Measurements from ENCODE around the gene ZNF366.

ZNF366 gene

DNA sequence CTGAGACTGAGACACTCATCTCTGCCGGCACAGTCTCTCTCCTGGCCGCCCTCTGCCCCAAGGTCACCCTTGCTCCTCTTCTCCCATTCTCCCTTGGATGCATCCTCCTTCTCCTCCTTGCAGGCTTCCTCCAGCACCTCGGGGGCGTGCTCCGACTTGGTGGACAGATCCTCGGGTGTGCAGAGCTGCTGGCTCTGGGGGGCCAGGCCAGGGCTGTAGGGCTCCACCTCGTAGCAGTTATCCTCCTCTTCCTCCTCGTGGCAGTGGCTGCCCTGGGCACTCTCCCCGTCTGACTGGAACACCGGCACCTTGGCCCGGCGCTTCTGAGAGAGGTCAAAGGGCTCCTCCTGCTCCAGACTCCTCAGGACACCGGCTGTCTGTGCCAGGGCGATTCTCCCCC, 63.3 kb downstream of the ZNF366 start:
- DNase-seq (ENCODE audit: extremely low spot score): no peak
- no peak for TF ChIP-seq ELF4 (IDR thresholded peaks at IDR 0.05)
- no peak for TF ChIP-seq FOXK2 (IDR thresholded peaks at IDR 0.05)
- TF ChIP-seq HDGF (IDR thresholded peaks at IDR 0.05; ENCODE audit: borderline replicate concordance): no peak
- TF ChIP-seq TARDBP (IDR thresholded peaks at IDR 0.05): no peak
- no peak for TF ChIP-seq SP1 (IDR thresholded peaks at IDR 0.05)
- TF ChIP-seq FOXM1 (IDR thresholded peaks at IDR 0.05; ENCODE audit: borderline replicate concordance): no peak
- TF ChIP-seq ZNF384 (IDR thresholded peaks at IDR 0.05): no peak
- no peak for TF ChIP-seq ARNT (IDR thresholded peaks at IDR 0.05)
- no peak for TF ChIP-seq BHLHE40 (IDR thresholded peaks at IDR 0.05; ENCODE audit: borderline replicate concordance)
- TF ChIP-seq L3MBTL2 (conservative IDR thresholded peaks at IDR 0.05): no peak
- TF ChIP-seq LEF1 (IDR thresholded peaks at IDR 0.05; ENCODE audit: borderline replicate concordance): no peak
- TF ChIP-seq NFRKB (IDR thresholded peaks at IDR 0.05): no peak
- TF ChIP-seq, protein P1, sequence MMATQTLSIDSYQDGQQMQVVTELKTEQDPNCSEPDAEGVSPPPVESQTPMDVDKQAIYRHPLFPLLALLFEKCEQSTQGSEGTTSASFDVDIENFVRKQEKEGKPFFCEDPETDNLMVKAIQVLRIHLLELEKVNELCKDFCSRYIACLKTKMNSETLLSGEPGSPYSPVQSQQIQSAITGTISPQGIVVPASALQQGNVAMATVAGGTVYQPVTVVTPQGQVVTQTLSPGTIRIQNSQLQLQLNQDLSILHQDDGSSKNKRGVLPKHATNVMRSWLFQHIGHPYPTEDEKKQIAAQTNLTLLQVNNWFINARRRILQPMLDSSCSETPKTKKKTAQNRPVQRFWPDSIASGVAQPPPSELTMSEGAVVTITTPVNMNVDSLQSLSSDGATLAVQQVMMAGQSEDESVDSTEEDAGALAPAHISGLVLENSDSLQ (IDR thresholded peaks at IDR 0.05): no peak
- TF ChIP-seq CTBP1 (IDR thresholded peaks at IDR 0.05; ENCODE audit: borderline replicate concordance): no peak
- TF ChIP-seq SUZ12 (IDR thresholded peaks at IDR 0.05): no peak
- POLR2A ChIA-PET: no interaction called here
- CTCF ChIA-PET: no interaction called here

DNA sequence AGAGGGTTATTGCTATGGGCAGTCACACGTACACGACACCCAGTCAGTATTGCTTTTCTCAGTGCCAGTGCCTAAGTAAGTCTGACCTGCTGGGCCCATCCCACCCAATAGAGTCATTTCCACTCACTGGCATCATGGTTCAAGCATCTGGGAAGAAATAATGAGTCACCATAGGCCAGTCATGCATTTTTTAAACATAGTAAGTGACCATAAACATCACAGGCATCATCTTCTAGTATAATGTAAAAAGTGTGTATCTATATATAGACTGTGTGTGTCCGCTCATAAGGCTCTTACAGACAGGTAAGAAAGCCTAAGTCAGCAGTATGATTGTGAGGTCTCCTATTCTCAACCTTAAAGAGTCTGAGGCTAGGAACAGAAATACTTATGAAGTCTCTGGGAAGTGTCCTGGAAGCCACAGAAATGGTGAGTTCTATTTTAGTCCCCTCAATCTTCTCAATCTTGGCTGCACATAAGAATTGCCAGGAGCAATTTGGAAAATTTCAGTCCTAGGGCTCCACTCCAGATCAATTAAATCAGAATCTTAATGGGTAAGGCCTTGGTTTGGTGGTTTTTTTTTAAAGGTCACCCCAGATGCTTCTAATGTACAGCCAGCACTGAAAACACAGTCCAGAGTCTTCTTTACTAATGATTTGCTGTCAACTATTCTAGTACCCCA, 65.2 kb downstream of the ZNF366 start:
- DNase-seq (ENCODE audit: extremely low spot score): no peak
- POLR2A ChIA-PET: no interaction called here

DNA sequence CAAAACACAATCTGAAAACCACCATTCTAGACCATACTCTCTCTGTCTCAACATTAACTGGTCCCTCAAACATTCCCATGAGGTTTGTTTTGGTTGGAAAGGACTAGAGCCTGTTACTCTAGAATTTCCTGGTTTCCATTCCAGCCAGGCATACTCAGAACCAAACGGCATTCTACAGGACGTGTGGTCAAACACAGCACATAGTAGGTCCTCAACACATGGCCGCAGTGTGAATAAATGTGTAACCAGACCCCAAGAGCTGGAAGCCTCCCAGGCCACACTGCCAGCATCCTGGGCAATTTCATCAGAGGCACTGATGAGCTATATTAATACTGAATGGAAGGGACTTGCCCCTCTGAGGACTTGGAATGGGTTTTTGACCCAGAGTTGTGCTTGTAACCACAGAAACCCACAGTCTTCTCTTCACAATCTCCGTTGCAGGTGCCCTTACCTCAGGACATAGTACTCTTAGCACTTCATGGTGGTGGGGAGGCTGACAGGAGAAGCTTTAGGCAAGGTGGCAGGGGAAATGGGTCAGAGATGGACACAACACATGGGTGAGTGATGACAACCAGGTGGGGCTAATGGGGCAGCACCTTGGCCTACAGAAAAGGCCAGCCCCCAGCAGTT, 66.0 kb downstream of the ZNF366 start:
- ChIA-PET POLR2A (no interaction called here), CTCF (no interaction called here)
- TF ChIP-seq ARNT (IDR thresholded peaks at IDR 0.05) (no peak), SUZ12 (IDR thresholded peaks at IDR 0.05) (no peak), TARDBP (IDR thresholded peaks at IDR 0.05) (no peak), BHLHE40 (IDR thresholded peaks at IDR 0.05; ENCODE audit: borderline replicate concordance) (no peak), FOXK2 (IDR thresholded peaks at IDR 0.05) (no peak), ELF4 (IDR thresholded peaks at IDR 0.05) (no peak), FOXM1 (IDR thresholded peaks at IDR 0.05; ENCODE audit: borderline replicate concordance) (no peak), CTBP1 (IDR thresholded peaks at IDR 0.05; ENCODE audit: borderline replicate concordance) (no peak), NFRKB (IDR thresholded peaks at IDR 0.05) (no peak), SP1 (IDR thresholded peaks at IDR 0.05) (no peak), FOXA1 (IDR thresholded peaks at IDR 0.05) (no peak), LEF1 (IDR thresholded peaks at IDR 0.05; ENCODE audit: borderline replicate concordance) (no peak), HDGF (IDR thresholded peaks at IDR 0.05; ENCODE audit: borderline replicate concordance) (no peak), L3MBTL2 (conservative IDR thresholded peaks at IDR 0.05) (no peak), ZNF384 (IDR thresholded peaks at IDR 0.05) (no peak)
- TF ChIP-seq, protein P1 (IDR thresholded peaks at IDR 0.05): no peak
- DNase-seq (ENCODE audit: extremely low spot score): no peak

More for the DNA sequence above, 65.2 kb downstream of the ZNF366 start:
- CTCF ChIA-PET: no interaction called here
- no peak for TF ChIP-seq SP1 (IDR thresholded peaks at IDR 0.05)
- no peak for TF ChIP-seq CTBP1 (IDR thresholded peaks at IDR 0.05; ENCODE audit: borderline replicate concordance)
- no peak for TF ChIP-seq ZNF384 (IDR thresholded peaks at IDR 0.05)
- TF ChIP-seq L3MBTL2 (conservative IDR thresholded peaks at IDR 0.05): no peak
- no peak for TF ChIP-seq HDGF (IDR thresholded peaks at IDR 0.05; ENCODE audit: borderline replicate concordance)
- TF ChIP-seq LEF1 (IDR thresholded peaks at IDR 0.05; ENCODE audit: borderline replicate concordance): no peak
- no peak for TF ChIP-seq BHLHE40 (IDR thresholded peaks at IDR 0.05; ENCODE audit: borderline replicate concordance)

DNA sequence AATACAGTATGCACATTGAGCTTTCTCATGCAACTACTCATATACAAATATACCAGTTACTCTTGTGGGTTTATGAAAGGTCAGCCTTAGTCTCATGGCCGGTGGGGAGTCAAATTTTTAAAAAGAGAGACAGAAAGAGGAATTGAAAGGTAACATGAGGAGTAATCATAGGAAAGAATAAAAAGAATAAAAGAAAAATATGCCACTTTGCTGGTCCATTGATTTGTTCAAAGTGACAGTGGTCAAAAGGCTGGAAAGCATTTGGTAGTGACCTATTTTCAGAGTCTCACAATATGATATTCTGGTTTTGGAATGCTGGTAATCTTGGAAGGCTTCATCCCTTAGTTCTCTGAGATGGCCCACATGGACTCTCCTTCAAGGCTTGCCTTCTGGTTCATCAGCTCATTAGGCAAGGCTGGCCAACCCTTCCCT, 67.0 kb downstream of the ZNF366 start:
- ChIA-PET POLR2A (no interaction called here), CTCF (interaction anchor here (0.7 kb wide), 1 partner anchor 1079 kb away, joined by 3 read pairs; no protein-coding TSS in a partner anchor)

DNA sequence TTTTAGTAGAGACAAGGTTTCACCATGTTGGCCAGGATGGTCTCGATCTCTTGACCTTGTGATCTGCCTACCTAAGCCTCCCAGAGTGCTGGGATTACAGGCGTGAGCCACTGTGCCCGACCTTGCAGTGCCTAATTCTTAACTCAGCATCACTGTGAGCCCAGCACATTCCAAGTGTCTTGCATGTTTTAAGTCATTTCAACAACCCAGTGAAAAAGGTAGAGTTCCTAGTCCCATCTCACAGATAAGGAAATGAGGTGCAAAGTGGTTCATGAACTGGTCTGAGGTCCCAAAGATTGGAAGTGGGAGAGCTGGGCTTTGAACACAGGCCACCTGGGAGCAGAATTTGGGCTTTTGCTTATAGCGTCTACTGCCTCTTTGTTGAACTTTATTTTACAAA, 68.0 kb downstream of the ZNF366 start:
- TF ChIP-seq FOXK2 (IDR thresholded peaks at IDR 0.05) (no peak), FOXA1 (IDR thresholded peaks at IDR 0.05) (no peak), L3MBTL2 (conservative IDR thresholded peaks at IDR 0.05) (no peak), ZNF384 (IDR thresholded peaks at IDR 0.05) (no peak), SUZ12 (IDR thresholded peaks at IDR 0.05) (no peak), ELF4 (IDR thresholded peaks at IDR 0.05) (no peak), ARNT (IDR thresholded peaks at IDR 0.05) (no peak), CTBP1 (IDR thresholded peaks at IDR 0.05; ENCODE audit: borderline replicate concordance) (no peak), BHLHE40 (IDR thresholded peaks at IDR 0.05; ENCODE audit: borderline replicate concordance) (no peak), SP1 (IDR thresholded peaks at IDR 0.05) (no peak), NFRKB (IDR thresholded peaks at IDR 0.05) (no peak)
- TF ChIP-seq, protein P1 (IDR thresholded peaks at IDR 0.05): no peak
- DNase-seq (ENCODE audit: extremely low spot score): no peak
- ChIA-PET CTCF (no interaction called here), POLR2A (no interaction called here)

More for the DNA sequence above, 67.0 kb downstream of the ZNF366 start:
- no peak for DNase-seq (ENCODE audit: extremely low spot score)
- TF ChIP-seq ZNF384 (IDR thresholded peaks at IDR 0.05) (no peak), ARNT (IDR thresholded peaks at IDR 0.05) (no peak), BHLHE40 (IDR thresholded peaks at IDR 0.05; ENCODE audit: borderline replicate concordance) (no peak), LEF1 (IDR thresholded peaks at IDR 0.05; ENCODE audit: borderline replicate concordance) (no peak), CTBP1 (IDR thresholded peaks at IDR 0.05; ENCODE audit: borderline replicate concordance) (no peak), FOXM1 (IDR thresholded peaks at IDR 0.05; ENCODE audit: borderline replicate concordance) (no peak), HDGF (IDR thresholded peaks at IDR 0.05; ENCODE audit: borderline replicate concordance) (no peak), SP1 (IDR thresholded peaks at IDR 0.05) (no peak)

Measured in HEK293T (cell line).